Renal pelvis (tissue), 12 donors: ENCODE data around the gene MYO1G. TPM values are rescaled to one million over a fixed set of nuclear protein-coding genes. Genes with fewer than 3 reads are reported as not detected.
"Not testable (repeated sequence)": the region's sequence is repeated elsewhere in the genome, so short reads cannot be mapped to it uniquely, and the experiment has no call there.

Source experiments
- DNase-seq: peaks from one replicate; pipeline ENCODE4 v3.0.0-alpha.2; 2013
- long read RNA-seq, 16 experiments: transcript quantifications; one replicate each; lab custom pipeline, GENCODE V29; 2026
- polyA plus RNA-seq, 3 donors: library from polyadenylated mRNA; unstranded; fragments of 120-200 nt; gene quantifications; one replicate each; pipeline ENCODE4 v1.2.1, GENCODE V29; 2013; ENCODE audit not compliant: insufficient read length in 3 of 3

MYO1G gene
- under 1 TPM; 0.62 to 0.74 (median 0.64) TPM for polyA plus RNA-seq
- long read RNA-seq, donor 1 = 0 reads
- long read RNA-seq, donor 2 = 0 reads
- long read RNA-seq, donor 3 = 0 reads
- long read RNA-seq, donor 4 = 0 reads
- long read RNA-seq, donor 5 = 0 reads
- long read RNA-seq, donor 6 = 0 reads
- long read RNA-seq, donor 7 = 0 reads
- long read RNA-seq, donor 8 = 0 reads
- long read RNA-seq, donor 9, partial matches to known transcripts = 0 of 20 reads
- long read RNA-seq, donor 9, other reads (novel, unspliced or antisense) = 20 of 20 reads
- long read RNA-seq, donor 10 = 0 reads
- long read RNA-seq, donor 11 = 0 reads
- long read RNA-seq, donor 12 = 0 reads
- long read RNA-seq, donor 13 = 0 reads
- long read RNA-seq, donor 14 = 0 reads
- long read RNA-seq, donor 15 = 0 reads
- long read RNA-seq, donor 16 = 0 reads

- DNase-seq = no peak
These were observed at the start of gene MYO1G for GRCh38 chr7:44978511-44979366. Gene MYO1G (minus strand): TSS chr7:44979015. CDS start chr7:44978961, 54 bp downstream.

GRCh38 chr7:45028138-45028919, 49.5 kb upstream of the MYO1G start:
- DNase-seq = no peak

- DNase-seq = no peak
These were observed 48.9 kb upstream of the MYO1G start for GRCh38 chr7:45027774-45028114.

DNA sequence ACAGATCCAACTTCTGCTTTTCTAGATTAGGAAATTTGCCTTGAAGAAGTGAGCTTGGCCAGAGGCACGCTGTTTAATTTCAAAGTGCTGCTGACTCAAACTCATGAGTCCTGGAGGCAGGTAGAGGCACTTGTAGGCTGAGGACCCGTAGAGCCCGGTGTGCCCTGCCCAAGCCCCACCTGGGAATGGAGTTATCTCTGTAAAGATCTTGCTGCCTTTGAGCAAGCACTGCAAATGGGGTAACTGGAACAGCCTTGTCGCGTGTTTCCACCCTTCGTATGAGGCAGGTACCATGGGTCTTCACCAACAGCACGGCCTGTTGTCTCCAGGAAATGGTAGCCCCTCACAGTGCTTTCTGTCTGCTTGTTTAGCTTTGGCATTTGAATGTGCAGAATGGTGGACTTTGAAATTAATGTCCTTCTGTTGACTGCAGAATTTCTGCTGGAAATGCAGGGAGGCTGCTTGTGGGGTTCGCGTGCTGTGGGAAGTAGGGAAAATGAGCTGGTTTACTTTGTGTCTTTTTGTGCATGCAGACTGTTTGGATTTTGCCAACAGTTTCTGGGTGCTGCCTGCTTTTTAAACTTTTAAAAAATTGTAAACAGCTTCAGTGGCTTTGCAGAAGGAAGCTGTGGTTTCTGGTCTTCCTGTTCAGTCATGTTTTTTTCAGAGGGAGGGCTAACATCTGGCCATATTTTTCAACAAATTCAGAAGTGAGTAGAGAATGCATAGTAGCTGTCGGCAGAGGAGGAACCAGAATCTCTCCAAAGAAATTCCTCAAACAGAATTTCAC, 48.4 kb upstream of the MYO1G start:
- DNase-seq = no peak

- DNase-seq = no peak
These were observed 47.2 kb upstream of the MYO1G start for GRCh38 chr7:45026013-45026412.

DNA sequence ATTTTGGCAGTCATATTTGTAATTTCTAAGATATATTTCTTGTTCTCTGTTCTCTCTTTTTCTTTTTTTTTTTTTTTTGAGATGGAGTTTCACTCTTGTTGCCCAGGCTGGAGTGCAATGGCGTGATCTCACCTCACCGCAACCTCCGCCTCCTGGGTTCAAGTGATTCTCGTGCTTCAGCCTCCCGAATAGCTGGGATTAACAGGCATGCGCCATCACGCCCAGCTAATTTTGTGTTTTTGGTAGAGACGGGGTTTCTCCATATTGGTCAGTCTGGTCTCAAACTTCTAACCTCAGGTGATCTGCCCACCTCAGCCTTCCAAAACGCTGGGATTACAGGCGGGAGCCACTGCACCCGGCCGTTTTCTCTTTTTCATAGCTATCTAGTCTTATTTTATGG, 46.7 kb upstream of the MYO1G start:
- DNase-seq = not testable (repeated sequence)

GRCh38 chr7:45024126-45024744, 45.4 kb upstream of the MYO1G start:
- no peak for DNase-seq

DNA sequence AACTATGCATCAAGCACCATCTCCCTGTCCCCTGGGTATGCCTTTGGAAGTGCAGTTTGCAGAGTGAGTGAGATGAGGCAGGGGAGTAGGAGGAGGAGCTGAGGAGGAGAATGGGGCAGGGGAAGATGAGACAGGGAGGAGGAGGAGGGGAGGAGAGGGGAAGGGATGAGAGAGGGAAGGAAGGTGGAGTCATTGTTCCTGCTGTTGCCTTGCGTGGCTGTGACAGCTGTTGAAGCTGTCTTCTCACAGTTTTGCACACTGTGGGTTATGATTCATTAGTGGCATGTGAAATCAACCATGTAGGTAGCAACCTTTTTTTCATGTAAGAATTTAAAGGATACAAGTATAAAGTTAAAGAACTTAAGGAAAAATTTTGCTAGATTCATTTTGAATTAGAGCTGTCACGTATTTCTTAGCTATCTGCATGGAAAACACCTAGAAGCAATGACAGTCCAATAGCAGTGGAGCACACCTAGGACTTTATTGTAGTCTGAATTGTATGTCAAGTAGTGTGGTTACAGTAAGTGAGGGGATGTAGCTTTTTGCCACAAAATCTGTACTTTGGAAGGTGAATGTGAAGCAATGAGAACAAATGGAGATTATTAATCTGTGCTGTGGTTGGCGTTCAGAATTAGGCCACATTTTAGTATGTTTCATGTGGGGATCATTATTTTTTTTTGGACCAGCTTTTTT, 42.9 kb upstream of the MYO1G start:
- DNase-seq = no peak

GRCh38 chr7:45020915-45021314, 42.1 kb upstream of the MYO1G start:
- DNase-seq = no peak

GRCh38 chr7:45017253-45017652, 38.4 kb upstream of the MYO1G start:
- no peak for DNase-seq

DNA sequence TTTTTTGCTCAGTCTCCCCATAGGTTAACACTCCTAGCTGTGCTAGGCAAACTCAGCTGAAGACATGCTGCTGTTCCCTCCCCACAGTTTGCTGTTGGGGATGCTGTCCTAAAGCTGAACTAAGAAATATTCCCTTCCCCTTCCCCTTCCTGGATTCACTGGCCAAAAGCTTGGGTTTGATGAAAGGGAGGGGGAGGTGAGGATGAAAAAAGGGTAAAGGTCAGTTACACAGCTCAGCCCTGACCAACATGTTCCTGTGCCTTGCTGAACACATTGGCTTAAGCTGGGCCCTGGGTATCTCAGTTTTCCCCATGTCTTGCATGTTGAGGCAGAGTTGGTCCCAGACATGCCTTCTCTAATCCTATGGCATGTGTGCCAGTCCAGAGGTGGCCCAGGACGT, 36.5 kb upstream of the MYO1G start:
- no peak for DNase-seq

DNA sequence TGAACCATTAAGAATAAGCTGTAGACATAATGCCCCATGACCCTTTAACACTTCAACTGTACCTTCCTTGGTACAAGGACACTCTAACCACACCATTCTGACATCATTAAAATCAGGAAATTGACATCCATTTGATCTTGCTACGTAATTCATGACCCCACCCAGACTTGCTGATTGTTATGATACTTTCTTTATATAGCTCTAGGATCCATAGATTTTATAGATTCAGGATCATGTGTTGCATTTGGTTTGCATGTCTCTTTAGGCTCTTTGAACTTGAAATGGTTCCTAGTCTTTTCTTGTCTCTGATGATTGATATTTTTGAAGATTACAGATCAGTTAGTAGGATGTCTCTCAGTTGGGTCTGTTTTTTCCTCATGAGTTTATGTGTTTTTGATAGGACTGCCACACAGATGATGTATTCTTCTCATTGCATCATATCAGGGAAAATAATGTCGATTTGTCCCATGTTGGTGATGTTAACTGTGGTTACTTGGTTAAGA, 34.7 kb upstream of the MYO1G start:
- no peak for DNase-seq

DNA sequence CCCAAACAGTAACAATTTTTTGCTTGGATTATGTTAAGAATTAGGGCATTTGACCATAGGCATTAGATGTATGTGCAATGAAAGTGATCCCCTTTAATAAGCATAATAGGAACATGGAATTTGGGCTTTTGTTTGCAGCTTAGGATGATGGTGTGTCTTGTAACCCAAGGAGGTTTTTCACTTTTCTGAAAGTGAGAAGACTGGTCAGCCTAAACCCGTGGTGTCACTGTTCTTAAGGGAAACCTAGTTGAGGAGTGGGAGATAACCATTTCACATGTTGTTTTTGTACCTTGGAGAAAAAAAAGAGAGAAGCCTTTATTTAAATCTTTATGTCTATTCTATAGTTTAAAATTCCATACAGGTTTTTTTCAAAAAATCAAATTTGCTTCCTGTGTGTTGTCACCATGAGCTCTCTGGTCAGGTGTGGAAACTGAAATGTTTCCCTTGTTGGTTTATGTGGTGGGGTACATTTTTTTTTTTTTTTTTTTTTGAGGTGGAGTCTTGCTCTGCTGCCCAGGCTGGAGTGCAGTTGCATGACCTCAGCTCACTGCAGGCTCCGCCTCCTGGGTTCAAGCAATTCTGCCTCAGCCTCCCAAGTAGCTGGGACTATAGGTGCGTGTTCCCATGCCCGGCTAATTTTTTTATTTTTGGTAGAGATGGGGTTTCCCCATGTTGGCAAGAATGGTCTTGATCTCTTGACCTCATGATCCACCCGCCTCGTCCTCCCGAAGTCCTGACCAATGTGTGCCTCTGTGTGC, 28.9 kb upstream of the MYO1G start:
- DNase-seq = no peak

DNA sequence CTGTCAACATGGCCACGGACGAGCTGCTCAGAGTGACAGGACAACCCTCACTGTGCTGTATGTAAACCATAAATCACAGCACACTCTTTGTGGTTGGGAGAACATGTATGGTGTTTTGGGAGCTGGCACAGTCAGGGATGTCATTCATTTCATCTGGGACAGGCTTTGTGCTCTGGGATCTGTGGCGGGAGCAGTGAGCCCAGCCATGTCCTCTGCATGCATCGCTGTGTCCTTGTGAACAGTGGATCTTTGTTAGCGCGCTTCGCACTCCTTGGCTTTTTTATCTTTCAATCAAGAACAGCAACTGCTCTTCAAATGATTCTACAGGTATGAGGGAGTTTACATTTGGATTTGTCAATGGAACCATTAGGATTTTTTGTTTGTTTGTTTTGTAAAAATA, 28.3 kb upstream of the MYO1G start:
- no peak for DNase-seq

- no peak for DNase-seq
These were observed 25.0 kb upstream of the MYO1G start for GRCh38 chr7:45003789-45004188.

DNA sequence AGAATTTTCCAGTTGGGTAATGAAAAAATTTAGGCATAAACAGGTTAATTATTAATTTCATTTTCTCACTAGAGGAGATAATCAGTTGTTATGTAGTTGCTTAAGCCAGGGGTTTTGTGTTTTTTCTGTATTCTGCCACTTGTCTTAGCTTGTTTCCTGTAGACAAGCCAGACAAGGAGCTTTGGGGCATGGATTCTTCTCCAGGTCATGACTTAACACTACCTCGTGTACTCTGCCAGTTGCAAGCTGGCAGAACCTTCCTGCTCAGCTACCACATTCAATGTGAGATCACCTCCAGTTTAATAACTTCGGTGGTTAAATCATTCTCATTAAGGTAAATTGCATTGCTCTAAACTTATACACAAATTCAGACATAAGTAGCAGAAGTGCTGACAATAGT, 23.0 kb upstream of the MYO1G start:
- no peak for DNase-seq

- no peak for DNase-seq
These were observed 22.4 kb upstream of the MYO1G start for GRCh38 chr7:45001138-45001694.

DNA sequence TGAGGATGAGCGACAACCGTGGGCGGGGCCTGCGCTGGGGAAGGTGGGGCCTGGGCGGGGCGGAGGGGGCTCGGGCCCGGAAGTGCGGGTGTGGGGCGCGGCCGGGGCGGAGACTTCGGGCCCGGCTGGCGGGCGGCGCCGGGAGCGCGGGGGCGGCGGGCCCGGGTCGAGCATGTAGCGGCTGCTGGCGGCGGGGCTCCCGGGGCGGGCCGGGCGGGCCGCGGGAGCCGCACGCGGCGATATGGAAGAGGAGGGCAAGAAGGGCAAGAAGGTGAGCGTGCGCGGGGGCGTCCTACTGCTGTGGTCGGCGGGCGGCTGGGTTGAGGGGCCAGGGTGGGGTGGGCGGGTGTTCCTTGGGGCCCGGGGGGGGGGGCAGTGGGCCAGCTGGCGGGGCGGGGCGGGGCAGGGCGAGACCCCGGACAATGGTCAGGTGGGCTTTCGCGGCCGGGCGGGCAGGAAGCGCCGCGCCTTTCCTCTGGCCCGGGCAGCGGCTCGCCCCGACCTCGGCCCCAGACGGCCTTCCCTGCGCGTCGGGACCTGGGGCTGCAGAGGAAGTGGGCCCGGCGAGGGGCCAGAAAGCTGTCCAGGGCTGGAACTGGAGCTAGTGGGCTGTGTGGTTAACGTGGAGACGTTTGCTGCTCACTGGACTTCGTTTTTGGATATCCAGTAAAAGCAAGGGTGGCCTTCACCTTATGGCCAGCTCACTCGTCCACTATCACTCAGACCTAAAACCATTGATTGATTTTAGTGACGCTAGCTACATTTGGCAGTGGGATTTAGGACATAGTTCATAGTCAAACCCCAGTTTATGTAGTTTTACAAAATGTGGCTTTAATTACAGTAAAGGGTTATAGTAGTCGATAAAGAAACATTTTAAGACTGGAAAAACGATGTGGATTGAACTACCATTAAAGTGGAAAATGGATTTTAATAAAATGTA, 21.5 kb upstream of the MYO1G start, which contains the start of gene CCM2:
CCM2 (plus strand) TSS at position 109 of the 940 bp plus-strand sequence; CDS start at position 242, 133 bp downstream.
- DNase-seq = peak; percentile 41
